HepG2 (cell line): Measurements from ENCODE around the gene PTH. TPM values are rescaled to one million over a fixed set of nuclear protein-coding genes. Genes with fewer than 3 reads are reported as not detected.

Experiments used
- ARHGAP35 ChIP-seq: sonication (generic); formaldehyde crosslinking; IDR thresholded peaks from 2 replicates; pipeline ENCODE4 v1.9.0; 2022; ENCODE audit warnings: mild to moderate bottlenecking, inconsistent platforms, moderate library complexity, missing genetic modification reagents, borderline replicate concordance
- CSRNP1 ChIP-seq: sonication (generic); formaldehyde crosslinking; IDR thresholded peaks from 2 replicates; pipeline ENCODE4 v1.8.1; 2023; ENCODE audit warnings: mild to moderate bottlenecking, missing genetic modification reagents
- DR1 ChIP-seq: sonication (generic); formaldehyde crosslinking; IDR thresholded peaks from 2 replicates; pipeline ENCODE4 v1.8.0; 2021; ENCODE audit warnings: mild to moderate bottlenecking, missing genetic modification reagents, inconsistent platforms
- HES4 ChIP-seq: sonication (generic); formaldehyde crosslinking; IDR thresholded peaks from 2 replicates; pipeline ENCODE4 v1.9.0; 2021; ENCODE audit warnings: mild to moderate bottlenecking, missing genetic modification reagents, borderline replicate concordance
- JUNB ChIP-seq: sonication (generic); formaldehyde crosslinking; IDR thresholded peaks from 2 replicates; pipeline ENCODE4 v1.8.0; 2022; ENCODE audit warnings: missing genetic modification reagents, mild to moderate bottlenecking, borderline replicate concordance
- KDM2A ChIP-seq: sonication (generic); formaldehyde crosslinking; IDR thresholded peaks from 2 replicates; pipeline ENCODE4 v1.4.0; 2020; ENCODE audit warnings: low read depth, missing genetic modification reagents, borderline replicate concordance
- NPAS2 ChIP-seq: sonication (generic); formaldehyde crosslinking; IDR thresholded peaks from 2 replicates; pipeline ENCODE4 v1.8.0; 2022; ENCODE audit warnings: mild to moderate bottlenecking, missing genetic modification reagents, borderline replicate concordance
- NR2F2 ChIP-seq: IDR thresholded peaks from 2 replicates; pipeline ENCODE4 v1.6.1; 2012; ENCODE audit warnings: low read depth, inconsistent platforms, borderline replicate concordance
- PRPF4 ChIP-seq: fragments of 200-400 bp; formaldehyde crosslinking; IDR thresholded peaks from 2 replicates; pipeline ENCODE4 v1.6.1; 2016; ENCODE audit warnings: low read length, low read depth; ENCODE audit not compliant: poor library complexity, severe bottlenecking
- RFXAP ChIP-seq: sonication (generic); formaldehyde crosslinking; IDR thresholded peaks from 2 replicates; pipeline ENCODE4 v1.4.0; 2020; ENCODE audit warnings: missing genetic modification reagents, borderline replicate concordance
- TAF15 ChIP-seq: fragments of 200-400 bp; formaldehyde crosslinking; IDR thresholded peaks from one replicate; pipeline ENCODE4 v1.6.1; 2018; ENCODE audit warnings: mild to moderate bottlenecking, low read depth, low read length; ENCODE audit not compliant: poor library complexity, severe bottlenecking
- TFAP4 ChIP-seq: sonication (generic); IDR thresholded peaks from 2 replicates; pipeline ENCODE4 v1.6.1; 2016; ENCODE audit warnings: low read depth, borderline replicate concordance
- ZBTB21 ChIP-seq: sonication (generic); formaldehyde crosslinking; IDR thresholded peaks from 2 replicates; pipeline ENCODE4 v1.4.0; 2020; ENCODE audit warnings: missing genetic modification reagents
- ZBTB38 ChIP-seq: sonication (generic); formaldehyde crosslinking; IDR thresholded peaks from 2 replicates; pipeline ENCODE4 v1.5.1; 2020; ENCODE audit warnings: mild to moderate bottlenecking, missing genetic modification reagents
- ZNF136 ChIP-seq: sonication (generic); formaldehyde crosslinking; IDR thresholded peaks from 2 replicates; pipeline ENCODE4 v1.8.1; 2022; ENCODE audit warnings: low read depth, mild to moderate bottlenecking, moderate library complexity, missing genetic modification reagents
- ZNF552 ChIP-seq: sonication (generic); formaldehyde crosslinking; IDR thresholded peaks from 2 replicates; pipeline ENCODE4 v1.9.0; 2022; ENCODE audit warnings: missing genetic modification reagents, mild to moderate bottlenecking, borderline replicate concordance
- ZNF644 ChIP-seq: IDR thresholded peaks from 2 replicates; pipeline ENCODE4 v1.6.1; 2016; ENCODE audit warnings: low read depth
- ZNF850 ChIP-seq: sonication (generic); formaldehyde crosslinking; conservative IDR thresholded peaks from 2 replicates; pipeline ENCODE4 v1.9.0; 2021; ENCODE audit warnings: mild to moderate bottlenecking, missing genetic modification reagents
- polyA plus RNA-seq, 8 experiments: library from polyadenylated mRNA; depleted of rRNA in 3 of 8; stranded (reverse) in 7 of 8; unstranded in 1 of 8; fragments of >200 nt; fragmentation: Illumina TruSeq in 4 of 8; extraction: Trizol in 4 of 8; gene quantifications; 2 replicates each; pipeline versions ENCODE4 v1.2.1 to v1.2.3, GENCODE V29; 2011 to 2016; ENCODE audit warnings: low read depth in 4 of 8, missing spikeins in 1 of 8, mixed read lengths in 1 of 8; ENCODE audit not compliant: insufficient read depth in 1 of 8
- total RNA-seq, 5 experiments: library from RNA; depleted of rRNA; stranded (reverse); fragments of >200 nt; fragmentation: Illumina TruSeq; extraction: Trizol; gene quantifications; 2 replicates each; pipeline ENCODE4 v1.2.3, GENCODE V29; 2016; ENCODE audit warnings: low read depth in 1 of 5
- TF ChIP-seq, protein P1 (sequence below): conservative IDR thresholded peaks from 2 replicates; pipeline ENCODE4 v1.6.1; 2018; ENCODE audit warnings: missing genetic modification reagents
- TF ChIP-seq, protein P2 (sequence below): sonication (generic); formaldehyde crosslinking; IDR thresholded peaks from 2 replicates; pipeline ENCODE4 v1.5.0; 2020; ENCODE audit warnings: mild to moderate bottlenecking, missing genetic modification reagents
- TF ChIP-seq, protein P3 (sequence below): sonication (generic); formaldehyde crosslinking; IDR thresholded peaks from 2 replicates; pipeline ENCODE4 v1.4.0; 2020; ENCODE audit warnings: missing genetic modification reagents

Gene PTH
- total and polyA plus RNA-seq, 2 of the 13 experiments (the other 11 are each of a cell fraction or from before 2014, with no cell fraction given) = not detected

GRCh38 chr11:13462901-13463778, 32.7 kb downstream of the PTH start, which contains the start of gene BTBD10 (continued):
- TF ChIP-seq RFXAP (CRISPR knock-in tag) (no peak), KDM2A (CRISPR knock-in tag) (peak; percentile 87), CSRNP1 (CRISPR knock-in tag) (no peak), ZNF136 (CRISPR knock-in tag) (peak; percentile 67; the same call in 1 of the 2 replicates), NPAS2 (CRISPR knock-in tag) (no peak), TAF15 (peak; percentile 39), ZNF850 (no peak), HES4 (CRISPR knock-in tag) (no peak), ZNF644 (0 out of 2 replicates have a peak, but pooled peaks have one; percentile 38), DR1 (CRISPR knock-in tag) (peak; percentile 84), ZBTB21 (CRISPR knock-in tag) (no peak; the same call in 1 of the 2 replicates), PRPF4 (no peak), ZNF552 (CRISPR knock-in tag) (no peak), TFAP4 (peak; percentile 7; the same call in 1 of the 2 replicates), ZBTB38 (CRISPR knock-in tag) (no peak; the same call in 1 of the 2 replicates), ARHGAP35 (CRISPR knock-in tag) (no peak), JUNB (CRISPR knock-in tag) (no peak), NR2F2 (no peak; the same call in 1 of the 2 replicates)
- TF ChIP-seq, protein P1, sequence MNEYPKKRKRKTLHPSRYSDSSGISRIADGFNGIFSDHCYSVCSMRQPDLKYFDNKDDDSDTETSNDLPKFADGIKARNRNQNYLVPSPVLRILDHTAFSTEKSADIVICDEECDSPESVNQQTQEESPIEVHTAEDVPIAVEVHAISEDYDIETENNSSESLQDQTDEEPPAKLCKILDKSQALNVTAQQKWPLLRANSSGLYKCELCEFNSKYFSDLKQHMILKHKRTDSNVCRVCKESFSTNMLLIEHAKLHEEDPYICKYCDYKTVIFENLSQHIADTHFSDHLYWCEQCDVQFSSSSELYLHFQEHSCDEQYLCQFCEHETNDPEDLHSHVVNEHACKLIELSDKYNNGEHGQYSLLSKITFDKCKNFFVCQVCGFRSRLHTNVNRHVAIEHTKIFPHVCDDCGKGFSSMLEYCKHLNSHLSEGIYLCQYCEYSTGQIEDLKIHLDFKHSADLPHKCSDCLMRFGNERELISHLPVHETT (CRISPR knock-in tag) = 0 out of 2 replicates have a peak, but pooled peaks have one; percentile 30
- TF ChIP-seq, protein P2, sequence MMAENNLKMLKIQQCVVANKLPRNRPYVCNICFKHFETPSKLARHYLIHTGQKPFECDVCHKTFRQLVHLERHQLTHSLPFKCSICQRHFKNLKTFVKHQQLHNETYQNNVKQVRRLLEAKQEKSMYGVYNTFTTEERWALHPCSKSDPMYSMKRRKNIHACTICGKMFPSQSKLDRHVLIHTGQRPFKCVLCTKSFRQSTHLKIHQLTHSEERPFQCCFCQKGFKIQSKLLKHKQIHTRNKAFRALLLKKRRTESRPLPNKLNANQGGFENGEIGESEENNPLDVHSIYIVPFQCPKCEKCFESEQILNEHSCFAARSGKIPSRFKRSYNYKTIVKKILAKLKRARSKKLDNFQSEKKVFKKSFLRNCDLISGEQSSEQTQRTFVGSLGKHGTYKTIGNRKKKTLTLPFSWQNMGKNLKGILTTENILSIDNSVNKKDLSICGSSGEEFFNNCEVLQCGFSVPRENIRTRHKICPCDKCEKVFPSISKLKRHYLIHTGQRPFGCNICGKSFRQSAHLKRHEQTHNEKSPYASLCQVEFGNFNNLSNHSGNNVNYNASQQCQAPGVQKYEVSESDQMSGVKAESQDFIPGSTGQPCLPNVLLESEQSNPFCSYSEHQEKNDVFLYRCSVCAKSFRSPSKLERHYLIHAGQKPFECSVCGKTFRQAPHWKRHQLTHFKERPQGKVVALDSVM (CRISPR knock-in tag) = no peak
- TF ChIP-seq, protein P3, sequence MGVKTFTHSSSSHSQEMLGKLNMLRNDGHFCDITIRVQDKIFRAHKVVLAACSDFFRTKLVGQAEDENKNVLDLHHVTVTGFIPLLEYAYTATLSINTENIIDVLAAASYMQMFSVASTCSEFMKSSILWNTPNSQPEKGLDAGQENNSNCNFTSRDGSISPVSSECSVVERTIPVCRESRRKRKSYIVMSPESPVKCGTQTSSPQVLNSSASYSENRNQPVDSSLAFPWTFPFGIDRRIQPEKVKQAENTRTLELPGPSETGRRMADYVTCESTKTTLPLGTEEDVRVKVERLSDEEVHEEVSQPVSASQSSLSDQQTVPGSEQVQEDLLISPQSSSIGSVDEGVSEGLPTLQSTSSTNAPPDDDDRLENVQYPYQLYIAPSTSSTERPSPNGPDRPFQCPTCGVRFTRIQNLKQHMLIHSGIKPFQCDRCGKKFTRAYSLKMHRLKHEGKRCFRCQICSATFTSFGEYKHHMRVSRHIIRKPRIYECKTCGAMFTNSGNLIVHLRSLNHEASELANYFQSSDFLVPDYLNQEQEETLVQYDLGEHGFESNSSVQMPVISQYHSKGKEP (CRISPR knock-in tag) = no peak
